ENCODE results near the gene EFCAB11. TPM values are rescaled to one million over a fixed set of nuclear protein-coding genes. Genes with fewer than 3 reads are reported as not detected.

The EFCAB11 gene
- total and polyA plus RNA-seq, 2 donors (not counting 1 experiment from before 2014, with no cell fraction given) = 4.2 to 13.8 TPM

- Histone ChIP-seq H3K27ac (ENCODE audit: low read length in 2 of 2) (no peak overlapping the region), H2AFZ (ENCODE audit: insufficient read depth, low read depth, low read length, poor library complexity, severe bottlenecking) (no peak overlapping the region), H3K36me3 (replicated peaks in 1 of 2; ENCODE audit: control extremely low read depth in 1 of 2, control insufficient read depth in 1 of 2, extremely low read depth in 1 of 2, insufficient read depth in 2 of 2, low read length in 1 of 2) (no peaks in the 10 kb centered on the region), H3K4me2 (replicated peaks; ENCODE audit: low read depth, low read length, poor library complexity, severe bottlenecking) (no peak overlapping the region), H3K4me1 (ENCODE audit: control insufficient read depth in 2 of 2, insufficient read depth in 2 of 2, low read length in 2 of 2) (no peaks in the 10 kb centered on the region), H3K4me3 (ENCODE audit: control extremely low read depth in 1 of 5, extremely low read depth in 1 of 5, insufficient read depth in 1 of 5, low read depth in 2 of 5, low read length in 4 of 5) (no peak overlapping the region), H3K27me3 (replicated peaks in 1 of 4; ENCODE audit: control extremely low read depth in 1 of 4, control insufficient read depth in 3 of 4, insufficient read depth in 4 of 4, low read length in 3 of 4) (no peaks in the 10 kb centered on the region), H3K9ac (ENCODE audit: low read length) (no peak overlapping the region), H4K20me1 (ENCODE audit: control insufficient read depth, insufficient read depth, low read length, poor library complexity, severe bottlenecking) (no peaks in the 10 kb centered on the region), H3K9me3 (ENCODE audit: control extremely low read depth in 1 of 3, control insufficient read depth in 2 of 3, insufficient read depth in 1 of 3, low read length in 2 of 3) (no peaks in the 10 kb centered on the region), H3K79me2 (ENCODE audit: control insufficient read depth, insufficient read depth, low read length) (no peaks in the 10 kb centered on the region)
- Mint-ChIP-seq H3K27ac (no peak overlapping the region), H3K9me3 (ENCODE audit: insufficient read depth) (no peaks in the 10 kb centered on the region), H3K4me3 (no peak overlapping the region), H3K27me3 (no peaks in the 10 kb centered on the region), H3K4me1 (no peaks in the 10 kb centered on the region)
- DNase-seq = no peak
- ChIA-PET CTCF (no interaction called here), POLR2A (no interaction called here)
- TF ChIP-seq EZH2 (IDR thresholded peaks at IDR 0.05; ENCODE audit: borderline replicate concordance, insufficient read depth, low read depth, low read length, poor library complexity, severe bottlenecking) (no peak), CTCF (IDR thresholded peaks at IDR 0.05) (no peak)
- ATAC-seq (ENCODE audit: low read depth) = no peak
- intact Hi-C loops (cut with micrococcal nuclease) = no loop called here
- no CpG with 5 or more reads among the region's 1 CpG for WGBS (ENCODE audit: insufficient coverage)
Observed at GRCh38 chr14:89926694-89927093, 27.8 kb downstream of the EFCAB11 start.

GRCh38 chr14:89924268-89924667, 30.3 kb downstream of the EFCAB11 start:
- ChIA-PET POLR2A (no interaction called here), CTCF (interaction anchor here (0.9 kb wide), 1 partner anchor 15 kb away, joined by 3 read pairs; no protein-coding TSS in a partner anchor)
- H2AFZ ChIP-seq (ENCODE audit: insufficient read depth, low read depth, low read length, poor library complexity, severe bottlenecking) = no peak overlapping the region
- no peak overlapping the region for H3K27ac Mint-ChIP-seq
- no peak overlapping the region for H3K4me2 ChIP-seq (replicated peaks; ENCODE audit: low read depth, low read length, poor library complexity, severe bottlenecking)
- H3K36me3 ChIP-seq (replicated peaks in 1 of 2; ENCODE audit: control extremely low read depth in 1 of 2, control insufficient read depth in 1 of 2, extremely low read depth in 1 of 2, insufficient read depth in 2 of 2, low read length in 1 of 2) = no peaks in the 10 kb centered on the region
- no peaks in the 10 kb centered on the region for H3K9me3 ChIP-seq (ENCODE audit: control extremely low read depth in 1 of 3, control insufficient read depth in 2 of 3, insufficient read depth in 1 of 3, low read length in 2 of 3)
- no peak overlapping the region for H3K9ac ChIP-seq (ENCODE audit: low read length)
- no peaks in the 10 kb centered on the region for H4K20me1 ChIP-seq (ENCODE audit: control insufficient read depth, insufficient read depth, low read length, poor library complexity, severe bottlenecking)
- no peaks in the 10 kb centered on the region for H3K4me1 Mint-ChIP-seq
- no peak overlapping the region for H3K27ac ChIP-seq (ENCODE audit: low read length in 2 of 2)
- intact Hi-C loops (cut with micrococcal nuclease) = no loop called here
- H3K9me3 Mint-ChIP-seq (ENCODE audit: insufficient read depth) = no peaks in the 10 kb centered on the region
- H3K27me3 Mint-ChIP-seq = no peaks in the 10 kb centered on the region
- ATAC-seq (ENCODE audit: low read depth) (no peak), DNase-seq (no peak)
- H3K4me3 ChIP-seq (ENCODE audit: control extremely low read depth in 1 of 5, extremely low read depth in 1 of 5, insufficient read depth in 1 of 5, low read depth in 2 of 5, low read length in 4 of 5) = no peak overlapping the region
- H3K4me3 Mint-ChIP-seq = no peak overlapping the region
- no peaks in the 10 kb centered on the region for H3K79me2 ChIP-seq (ENCODE audit: control insufficient read depth, insufficient read depth, low read length)
- H3K4me1 ChIP-seq (ENCODE audit: control insufficient read depth in 2 of 2, insufficient read depth in 2 of 2, low read length in 2 of 2) = no peaks in the 10 kb centered on the region
- TF ChIP-seq EZH2 (IDR thresholded peaks at IDR 0.05; ENCODE audit: borderline replicate concordance, insufficient read depth, low read depth, low read length, poor library complexity, severe bottlenecking) = no peak
- no peak for TF ChIP-seq CTCF (IDR thresholded peaks at IDR 0.05)
- WGBS (ENCODE audit: insufficient coverage) = 70% methylated on average over 3 of the region's 4 CpGs
- H3K27me3 ChIP-seq (replicated peaks in 1 of 4; ENCODE audit: control extremely low read depth in 1 of 4, control insufficient read depth in 3 of 4, insufficient read depth in 4 of 4, low read length in 3 of 4) = no peaks in the 10 kb centered on the region

All from B cell (primary cell).